Subcutaneous abdominal adipose tissue (tissue), 5 donors: ENCODE results near the gene TRIO.

Experiments
- H3K27ac ChIP-seq: one replicate; pipeline ENCODE4 v1.7.0; 2013; ENCODE audit warnings: low read depth, mild to moderate bottlenecking, inconsistent platforms, low read length, moderate library complexity
- H3K27me3 ChIP-seq, 5 donors: one replicate each; pipeline ENCODE4 v1.7.0; 2013; ENCODE audit warnings: low read length in 5 of 5, inconsistent platforms in 1 of 5; ENCODE audit not compliant: control insufficient read depth in 5 of 5, insufficient read depth in 4 of 5
- H3K36me3 ChIP-seq, 5 donors: one replicate each; pipeline ENCODE4 v1.7.0; 2013; ENCODE audit warnings: low read length in 5 of 5; ENCODE audit not compliant: control insufficient read depth in 5 of 5, insufficient read depth in 5 of 5
- H3K4me1 ChIP-seq, 5 donors: one replicate each; pipeline ENCODE4 v1.7.0; 2013; ENCODE audit warnings: low read length in 5 of 5, mild to moderate bottlenecking in 3 of 5, moderate library complexity in 1 of 5; ENCODE audit not compliant: control insufficient read depth in 5 of 5, insufficient read depth in 5 of 5
- H3K4me3 ChIP-seq, 5 donors: one replicate each; pipeline ENCODE4 v1.7.0; 2013; ENCODE audit warnings: low read length in 5 of 5, low read depth in 1 of 5
- H3K9ac ChIP-seq, 5 donors: one replicate each; pipeline ENCODE4 v1.7.0; 2013; ENCODE audit warnings: low read length in 5 of 5, mild to moderate bottlenecking in 4 of 5, moderate library complexity in 3 of 5
- H3K9me3 ChIP-seq, 5 donors: one replicate each; pipeline ENCODE4 v1.7.0; 2013; ENCODE audit warnings: low read length in 5 of 5; ENCODE audit not compliant: control insufficient read depth in 5 of 5
- donor health status: healthy.
- donor health status: healthy.
- donor health status: healthy.
- donor health status: healthy.
- donor health status: healthy.

TRIO gene

DNA sequence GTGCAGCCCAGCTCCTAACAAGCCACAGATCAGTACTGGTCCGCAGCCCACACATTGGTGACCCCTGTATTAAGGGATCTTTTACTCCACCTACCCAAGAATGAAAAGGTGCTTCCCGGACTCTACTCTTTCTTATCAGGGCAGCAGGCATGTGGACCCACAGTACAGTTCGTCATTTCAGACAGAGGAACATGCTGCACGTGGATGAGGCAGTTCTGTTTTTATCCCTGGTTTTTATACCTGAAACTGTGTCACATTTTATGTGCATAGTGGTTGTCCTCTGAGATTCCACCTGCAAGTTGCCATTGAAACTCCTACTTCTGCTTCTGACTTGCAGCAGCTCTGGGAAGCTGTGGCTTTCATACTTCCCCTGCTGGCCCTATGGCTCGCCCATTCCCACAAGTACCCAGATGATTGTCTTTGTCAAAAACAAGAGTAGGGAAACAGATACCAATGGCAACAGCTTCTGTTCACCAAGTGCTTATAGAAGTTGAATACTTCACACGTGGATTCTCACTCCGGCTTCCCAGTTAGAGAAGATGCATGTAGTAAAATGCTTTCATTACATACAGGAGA, 208.0 kb downstream of the TRIO start:
- Histone ChIP-seq H3K4me3 (no peak overlapping the region), H3K4me1 (peaks cover 0 to 7% (median 0%) of the 10 kb centered on the region in 5 donors), H3K36me3 (peaks cover 7 to 31% (median 20%) of the 10 kb centered on the region in 5 donors), H3K27me3 (no peaks in the 10 kb centered on the region), H3K9ac (no peak overlapping the region), H3K27ac (no peak overlapping the region), H3K9me3 (no peaks in the 10 kb centered on the region)

DNA sequence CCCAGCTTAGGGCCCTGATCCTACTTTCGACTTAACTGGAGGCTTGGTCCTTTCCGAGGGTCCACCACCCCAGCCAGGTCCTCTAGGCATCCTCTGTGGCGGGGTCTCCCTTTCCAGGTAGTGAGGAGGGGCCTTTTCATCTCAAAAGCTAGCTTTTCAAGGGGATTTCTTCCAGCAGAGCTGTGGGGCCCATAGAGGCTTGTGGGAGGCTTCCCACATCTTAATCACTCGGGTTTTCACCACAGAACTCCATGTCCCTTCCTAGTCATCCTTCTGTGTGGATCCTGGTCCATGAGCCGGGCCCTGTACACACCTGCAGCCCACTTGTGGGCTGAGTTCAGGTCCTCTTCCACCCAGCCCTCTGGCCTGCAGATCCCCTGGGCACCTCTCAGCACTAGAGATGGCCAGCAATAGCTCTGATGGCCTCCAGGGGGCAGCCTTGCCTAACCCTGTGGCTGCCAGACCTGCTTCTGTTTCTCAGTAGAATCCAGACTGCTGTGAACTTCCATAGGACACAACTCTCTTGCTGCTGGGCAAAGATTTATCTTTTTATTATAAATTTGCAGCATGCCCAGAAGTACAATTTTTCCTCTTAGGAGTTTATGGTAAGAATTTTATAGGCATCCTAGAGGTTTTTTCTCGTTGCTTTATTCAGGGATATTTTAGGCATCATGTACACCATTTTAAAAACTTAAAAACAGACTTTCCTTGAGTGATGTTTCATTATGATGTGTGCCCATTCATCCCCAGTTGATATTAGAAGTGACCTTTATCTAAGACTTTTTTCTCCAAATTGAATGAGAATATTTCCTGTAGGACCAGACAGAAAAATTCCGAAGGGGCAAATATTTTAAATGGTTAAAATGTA, 208.9 kb downstream of the TRIO start:
- Histone ChIP-seq H3K27ac (no peak overlapping the region), H3K4me1 (peaks cover 0 to 10% (median 6%) of the 10 kb centered on the region in 5 donors), H3K27me3 (no peaks in the 10 kb centered on the region)

DNA sequence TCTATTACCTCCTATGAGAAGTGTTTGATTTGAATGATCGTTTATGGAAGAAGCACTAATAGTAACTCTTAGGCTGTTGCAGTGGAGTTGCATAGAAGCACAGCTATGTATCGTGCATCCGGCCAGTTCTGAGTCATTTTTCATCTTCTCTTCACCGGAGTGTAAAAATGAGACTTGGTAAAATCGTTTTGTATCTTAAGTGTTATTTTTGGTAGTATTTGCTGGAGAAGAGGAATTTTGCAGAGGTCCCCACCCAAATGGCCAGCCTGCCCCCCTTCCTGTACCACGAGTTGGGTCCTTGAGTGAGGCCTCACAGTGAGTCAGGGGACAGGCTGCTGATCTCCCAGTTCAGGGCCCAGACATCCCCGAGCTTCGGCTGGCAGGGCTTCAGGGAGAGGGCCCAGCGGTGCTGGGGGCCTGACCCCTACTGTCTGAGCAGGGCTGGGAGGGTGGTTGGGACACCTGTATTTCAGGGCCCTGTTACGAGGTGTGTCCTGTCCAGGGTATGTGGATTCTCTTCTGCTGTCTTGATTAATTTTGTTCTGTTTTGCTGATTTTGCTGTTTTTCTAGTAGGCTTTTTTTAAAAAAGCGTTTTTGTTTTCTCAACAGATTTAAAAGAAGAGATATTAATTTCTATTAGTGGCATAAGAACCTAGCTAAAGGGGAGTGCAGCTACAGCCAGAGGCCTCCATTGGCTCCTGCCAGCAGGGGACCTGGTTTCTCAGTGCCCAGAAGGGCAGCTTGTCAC, 210.8 kb downstream of the TRIO start:
- H3K36me3 ChIP-seq, result peaks cover 8 to 29% (median 13%) of the 10 kb centered on the region in 5 donors
- H3K27me3 ChIP-seq, result no peaks in the 10 kb centered on the region
- no peaks in the 10 kb centered on the region for H3K9me3 ChIP-seq
- no peak overlapping the region for H3K9ac ChIP-seq
- H3K4me1 ChIP-seq, result peaks cover 0 to 23% (median 12%) of the 10 kb centered on the region in 5 donors
- no peak overlapping the region for H3K4me3 ChIP-seq
- H3K27ac ChIP-seq, result no peak overlapping the region

More for the DNA sequence above, 208.9 kb downstream of the TRIO start:
- H3K9ac ChIP-seq, result no peak overlapping the region
- H3K9me3 ChIP-seq, result no peaks in the 10 kb centered on the region
- no peak overlapping the region for H3K4me3 ChIP-seq
- H3K36me3 ChIP-seq, result peaks cover 8 to 23% (median 15%) of the 10 kb centered on the region in 5 donors

DNA sequence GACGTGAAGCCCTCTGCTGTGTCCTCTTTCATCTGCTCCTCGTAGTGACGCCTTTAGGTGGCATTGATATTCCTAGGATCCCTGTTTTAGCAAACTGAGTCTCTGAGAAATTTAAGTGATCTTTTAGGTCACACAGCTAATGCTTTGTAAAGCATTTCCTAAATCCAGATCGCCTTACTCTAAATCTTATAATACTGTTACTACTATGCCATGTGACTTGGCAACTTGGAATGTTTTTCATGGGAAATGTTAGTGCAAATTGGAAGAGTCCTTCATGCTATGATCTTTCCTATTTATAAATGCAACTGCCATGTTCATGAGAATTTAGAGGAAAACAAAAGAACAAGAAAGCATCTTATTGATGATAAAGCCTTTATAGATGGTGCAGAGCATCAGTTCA, 212.2 kb downstream of the TRIO start:
- H3K9ac ChIP-seq, result no peak overlapping the region
- H3K4me3 ChIP-seq, result no peak overlapping the region
- peaks cover 8 to 37% (median 28%) of the 10 kb centered on the region in 5 donors for H3K36me3 ChIP-seq
- H3K9me3 ChIP-seq, result no peaks in the 10 kb centered on the region
- H3K4me1 ChIP-seq, result peaks cover 0 to 23% (median 12%) of the 10 kb centered on the region in 5 donors
- H3K27me3 ChIP-seq, result no peaks in the 10 kb centered on the region
- H3K27ac ChIP-seq, result no peak overlapping the region

DNA sequence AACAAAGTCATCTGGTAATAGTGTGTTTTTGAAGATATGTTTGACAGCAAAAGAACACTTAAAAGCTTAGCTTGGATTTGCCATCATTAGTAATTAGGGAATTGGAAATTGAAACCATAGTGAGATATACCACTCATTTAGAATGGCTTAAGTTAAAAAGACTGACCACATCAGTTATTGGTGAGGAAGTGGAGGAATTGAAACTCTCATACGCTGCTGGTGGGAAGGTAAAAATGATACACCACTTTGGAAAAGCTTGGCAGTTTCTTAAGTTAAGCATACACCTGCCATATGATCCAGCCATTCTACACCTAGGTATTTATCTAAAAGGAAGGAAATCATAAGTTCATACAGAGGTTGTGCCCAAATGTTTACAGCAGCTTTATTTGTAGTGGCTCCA, 213.2 kb downstream of the TRIO start:
- peaks cover 8 to 40% (median 32%) of the 10 kb centered on the region in 5 donors for H3K36me3 ChIP-seq

DNA sequence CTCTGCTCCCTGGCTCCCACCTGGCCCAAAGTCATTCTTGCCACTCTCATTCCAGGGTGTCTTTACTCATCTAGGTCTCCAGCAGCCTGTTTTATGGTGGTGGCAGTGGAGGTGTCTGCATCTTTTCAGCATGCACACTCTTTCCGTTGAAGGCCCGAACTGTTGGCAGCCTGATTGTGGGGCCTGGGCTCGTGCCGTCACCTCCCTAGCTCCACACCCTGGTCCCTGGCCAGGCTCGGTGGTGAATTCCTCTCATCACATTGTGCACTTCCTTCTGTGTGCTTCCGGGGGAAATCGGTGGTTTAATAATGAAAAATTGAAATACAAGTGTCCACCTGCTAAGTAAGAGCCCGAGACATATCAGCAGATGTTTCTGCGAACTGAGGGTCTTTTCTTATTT, 214.3 kb downstream of the TRIO start:
- peak overlapping the region in 2 of 5 donors; percentile 7 to 8 for H3K4me3 ChIP-seq
- peaks cover 0 to 23% (median 8%) of the 10 kb centered on the region in 5 donors for H3K4me1 ChIP-seq
- H3K27me3 ChIP-seq, result no peaks in the 10 kb centered on the region
- H3K27ac ChIP-seq, result no peak overlapping the region
- no peaks in the 10 kb centered on the region for H3K9me3 ChIP-seq
- H3K36me3 ChIP-seq, result peaks cover 8 to 45% (median 38%) of the 10 kb centered on the region in 5 donors
- H3K9ac ChIP-seq, result no peak overlapping the region

More for the DNA sequence above, 213.2 kb downstream of the TRIO start:
- H3K9ac ChIP-seq, result no peak overlapping the region
- no peaks in the 10 kb centered on the region for H3K9me3 ChIP-seq
- H3K4me3 ChIP-seq, result no peak overlapping the region
- H3K27me3 ChIP-seq, result no peaks in the 10 kb centered on the region
- H3K4me1 ChIP-seq, result peaks cover 0 to 23% (median 12%) of the 10 kb centered on the region in 5 donors
- H3K27ac ChIP-seq, result no peak overlapping the region

DNA sequence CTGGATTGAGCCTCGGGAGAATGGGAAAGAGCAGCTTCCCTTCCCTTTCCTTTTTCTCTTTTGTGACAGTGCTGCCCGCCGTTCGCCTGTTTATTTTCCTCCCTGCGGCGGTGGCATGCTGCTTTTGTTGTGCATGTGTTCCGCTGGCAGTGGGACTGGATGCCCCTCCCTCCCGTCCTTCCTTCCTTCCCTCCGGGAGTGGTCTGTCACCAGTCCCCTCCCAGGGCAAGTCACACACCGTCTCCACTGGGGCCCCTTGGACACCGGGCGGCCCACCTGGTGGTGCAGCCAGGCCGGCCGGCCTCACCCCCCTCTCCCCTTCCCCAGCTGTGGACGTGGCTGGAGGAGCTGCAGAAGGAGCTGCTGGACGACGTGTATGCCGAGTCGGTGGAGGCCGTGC, 214.7 kb downstream of the TRIO start:
- Histone ChIP-seq H3K4me3 (peak overlapping the region in 2 of 5 donors; percentile 7 to 8), H3K27ac (no peak overlapping the region), H3K36me3 (peaks cover 8 to 45% (median 38%) of the 10 kb centered on the region in 5 donors), H3K27me3 (no peaks in the 10 kb centered on the region), H3K4me1 (peaks cover 0 to 23% (median 8%) of the 10 kb centered on the region in 5 donors), H3K9ac (no peak overlapping the region), H3K9me3 (no peaks in the 10 kb centered on the region)

DNA sequence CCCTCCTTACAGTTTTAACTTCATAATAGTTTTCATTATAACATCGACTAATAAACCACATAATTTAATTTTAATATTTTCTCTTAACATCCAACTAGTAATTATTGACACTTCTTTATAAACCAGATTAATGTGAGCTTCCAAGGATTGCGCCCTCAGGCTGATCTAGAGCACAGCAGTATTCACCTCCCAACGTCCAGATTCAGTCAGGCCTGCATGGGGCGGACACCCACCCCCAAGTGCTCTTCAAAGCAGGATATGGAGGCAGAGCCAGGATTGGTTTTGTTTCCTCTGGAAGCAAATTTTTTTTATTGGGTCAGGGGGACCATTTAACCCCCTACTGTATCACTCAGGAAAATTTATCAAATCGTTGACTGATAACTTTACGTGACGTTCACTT, 215.4 kb downstream of the TRIO start:
- Histone ChIP-seq H3K27me3 (no peaks in the 10 kb centered on the region), H3K27ac (no peak overlapping the region), H3K36me3 (peaks cover 10 to 47% (median 40%) of the 10 kb centered on the region in 5 donors), H3K9ac (no peak overlapping the region), H3K4me3 (no peak overlapping the region), H3K9me3 (no peaks in the 10 kb centered on the region), H3K4me1 (peaks cover 0 to 23% (median 8%) of the 10 kb centered on the region in 5 donors)

DNA sequence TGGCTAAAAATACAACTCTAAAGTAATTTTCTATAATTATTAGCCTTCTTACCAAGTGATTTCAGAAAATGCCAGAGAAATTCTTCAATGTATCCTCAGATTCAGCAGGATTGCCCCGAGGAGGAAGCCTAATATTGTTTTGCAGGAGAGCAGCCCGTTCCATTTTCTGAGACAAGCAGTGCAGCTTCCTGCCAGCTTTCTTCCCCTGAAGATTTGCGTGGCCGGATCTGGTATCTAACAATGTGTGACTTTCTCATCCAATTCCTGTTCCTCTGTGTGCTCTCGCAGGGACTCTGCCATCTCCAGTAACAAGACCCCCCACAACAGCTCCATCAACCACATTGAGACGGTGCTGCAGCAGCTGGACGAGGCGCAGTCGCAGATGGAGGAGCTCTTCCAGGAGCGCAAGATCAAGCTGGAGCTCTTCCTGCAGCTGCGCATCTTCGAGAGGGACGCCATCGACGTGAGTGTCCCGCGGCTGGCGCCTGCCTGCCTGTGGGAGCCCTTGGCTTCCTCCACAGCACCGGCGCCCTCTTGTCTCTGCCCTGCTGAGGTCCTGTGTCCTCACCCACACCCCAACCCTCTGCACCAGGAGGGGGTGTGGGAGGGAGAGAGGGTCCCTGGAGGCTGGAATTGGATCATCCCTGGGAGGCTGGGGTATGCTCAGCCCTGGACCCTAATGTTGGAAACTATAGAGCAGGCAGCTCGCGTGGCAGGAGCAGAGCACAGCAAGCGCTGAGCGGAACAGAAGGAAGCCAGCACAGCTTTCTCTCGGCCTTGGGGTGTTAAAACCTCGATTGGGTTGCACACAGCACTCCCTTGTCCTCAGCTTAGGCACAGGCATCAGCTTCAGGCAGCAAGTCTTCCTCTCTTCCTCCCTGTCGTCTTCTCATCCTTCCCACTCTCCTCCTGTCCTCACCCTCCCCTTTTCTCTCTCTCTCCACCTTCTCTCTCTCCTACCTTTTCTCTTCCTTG, 216.2 kb downstream of the TRIO start:
- Histone ChIP-seq H3K9ac (no peak overlapping the region), H3K36me3 (peaks cover 16 to 56% (median 47%) of the 10 kb centered on the region in 5 donors), H3K9me3 (no peaks in the 10 kb centered on the region), H3K4me3 (no peak overlapping the region), H3K27me3 (no peaks in the 10 kb centered on the region), H3K4me1 (peaks cover 0 to 23% (median 8%) of the 10 kb centered on the region in 5 donors), H3K27ac (no peak overlapping the region)
